T1000 (cell line): ENCODE measurements around the gene PRR12.

Experiments
- DNase-seq: peaks from one replicate; lab custom pipeline; 2025; ENCODE audit warnings: mixed read lengths; lab: John Stamatoyannopoulos, UW

The PRR12 gene

GRCh38 chr19:49667473-49667872 is 76.5 kb downstream of the PRR12 start:
- no peak for DNase-seq

DNA sequence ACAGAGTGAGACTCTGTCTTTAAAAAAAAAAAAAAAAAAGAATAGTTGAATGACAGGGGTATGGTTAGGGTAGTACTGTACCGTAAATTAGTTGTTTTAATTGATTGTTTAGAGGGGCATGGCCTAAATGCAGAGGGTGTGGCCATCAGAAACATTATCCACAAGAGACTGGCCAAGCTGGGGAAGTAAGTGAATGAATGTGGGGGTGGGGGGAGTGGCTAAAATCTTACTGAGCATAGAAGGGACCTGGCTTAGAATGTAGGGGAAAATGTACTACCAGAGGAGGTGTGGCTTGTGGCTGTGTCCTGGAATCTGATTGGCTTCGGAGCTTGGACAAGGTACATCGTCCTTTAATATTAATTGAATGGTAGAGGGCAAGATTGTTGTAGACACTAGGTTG is 78.5 kb downstream of the PRR12 start:
- no peak for DNase-seq

DNA sequence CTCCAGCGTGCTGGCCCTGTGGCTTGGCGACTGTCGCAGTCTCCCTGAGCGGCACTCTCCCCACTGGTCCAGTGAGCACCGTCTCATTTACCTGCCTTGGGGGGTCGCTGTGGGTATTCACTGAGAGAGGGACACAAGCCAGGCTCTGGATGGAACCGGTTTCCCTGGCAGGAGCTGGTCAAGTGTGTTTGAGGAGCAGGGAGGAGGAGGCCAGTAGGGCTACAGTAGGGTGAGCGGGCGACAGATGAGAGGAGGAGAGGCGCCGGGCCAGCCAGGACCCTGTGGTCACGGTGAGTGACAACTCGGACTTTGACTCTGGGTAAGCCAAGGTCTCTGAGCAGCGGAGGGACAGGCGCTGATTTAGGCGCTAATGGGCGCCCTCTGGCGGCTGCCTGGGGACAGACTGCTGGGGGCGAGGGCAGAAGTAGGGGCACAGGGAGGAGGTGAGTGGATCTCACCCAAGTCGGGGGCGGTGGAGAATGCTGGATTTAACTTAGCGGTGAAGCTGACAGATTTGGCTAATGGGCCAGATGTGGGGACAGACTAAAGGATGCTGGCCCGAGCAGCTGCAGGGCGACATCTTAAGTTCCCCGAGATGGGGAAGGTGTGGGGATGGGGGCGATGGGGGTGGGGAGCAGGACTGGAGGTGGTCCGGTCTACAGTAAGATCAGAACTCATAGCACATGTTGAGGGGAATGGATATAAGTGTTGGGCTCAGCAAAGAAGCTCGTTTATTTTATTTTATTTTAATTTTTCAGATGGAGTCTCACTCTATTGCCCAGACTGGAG is 81.3 kb downstream of the PRR12 start:
- DNase-seq: peak; percentile 51
